CD4-positive, alpha-beta T cell (primary cell): ENCODE results near the gene MRPL51. TPM values are rescaled to one million over a fixed set of nuclear protein-coding genes. Genes with fewer than 3 reads are reported as not detected.

ENCODE experiments used
- ATAC-seq: fragments of 200-7000 bp; cut with Tn5 transposase; one replicate; pipeline ENCODE4 v1.10.0; 2022; ENCODE audit warnings: mild to moderate bottlenecking; ENCODE audit not compliant: poor library complexity
- CTCF ChIA-PET: fragments of 350-600 bp; sonication (Branson Sonifier 250); formaldehyde crosslinking; loops from one replicate; lab custom pipeline; 2021; ENCODE audit warnings: antibody characterized with exemption, inconsistent platforms; lab: Charles Lee
- POLR2A ChIA-PET: fragments of 350-600 bp; sonication (Branson Sonifier 250); formaldehyde crosslinking; loops from one replicate; lab custom pipeline; 2021; ENCODE audit warnings: antibody characterized with exemption, inconsistent platforms; lab: Charles Lee
- DNase-seq, 14 experiments: peaks; one replicate each; pipeline ENCODE4 v3.0.0-alpha.2; 2013 to 2020; ENCODE audit warnings: mixed read lengths in 2 of 14
- H3K27ac ChIP-seq, 2 donors: one replicate each; pipeline versions ENCODE4 v1.5.1 to v1.7.0; 2013; ENCODE audit warnings: low read length in 2 of 2, low read depth in 1 of 2, mild to moderate bottlenecking in 1 of 2
- H3K27me3 ChIP-seq, 2 experiments: 1 replicate in 1 of 2; 2 replicates in 1 of 2; pipeline versions ENCODE4 v1.6.1 to v1.7.0; 2013; ENCODE audit warnings: low read length in 2 of 2, control low read depth in 1 of 2, mild to moderate bottlenecking in 1 of 2, moderate library complexity in 1 of 2; ENCODE audit not compliant: insufficient read depth in 2 of 2, control insufficient read depth in 1 of 2
- H3K36me3 ChIP-seq: one replicate; pipeline ENCODE4 v1.6.1; 2013; ENCODE audit warnings: low read length, control low read depth; ENCODE audit not compliant: insufficient read depth
- H3K4me1 ChIP-seq: one replicate; pipeline ENCODE4 v1.6.1; 2013; ENCODE audit warnings: low read length, control low read depth; ENCODE audit not compliant: insufficient read depth
- H3K4me3 ChIP-seq: one replicate; pipeline ENCODE4 v1.5.1; 2013; ENCODE audit warnings: mild to moderate bottlenecking, low read length, moderate library complexity
- H3K9me3 ChIP-seq, 2 experiments: 1 replicate in 1 of 2; 2 replicates in 1 of 2; pipeline versions ENCODE4 v1.6.1 to v1.7.0; 2013; ENCODE audit warnings: low read length in 2 of 2, mild to moderate bottlenecking in 2 of 2, control low read depth in 1 of 2, moderate library complexity in 1 of 2; ENCODE audit not compliant: control insufficient read depth in 1 of 2, insufficient read depth in 1 of 2
- H3K27ac Mint-ChIP-seq: one replicate; pipeline ENCODE4 v1.8.0; 2020; ENCODE audit warnings: mixed read lengths
- H3K27me3 Mint-ChIP-seq: one replicate; pipeline ENCODE4 v1.8.0; 2021; ENCODE audit warnings: mixed read lengths
- H3K36me3 Mint-ChIP-seq: one replicate; pipeline ENCODE4 v1.8.0; 2021; ENCODE audit warnings: low read depth, mixed read lengths
- H3K4me1 Mint-ChIP-seq: one replicate; pipeline ENCODE4 v1.8.0; 2021; ENCODE audit warnings: low read depth, mixed read lengths
- H3K4me3 Mint-ChIP-seq: one replicate; pipeline ENCODE4 v1.8.0; 2020; ENCODE audit warnings: mild to moderate bottlenecking, mixed read lengths
- H3K9me3 Mint-ChIP-seq: one replicate; pipeline ENCODE4 v1.8.0; 2020; ENCODE audit warnings: mixed read lengths
- intact Hi-C, 2 experiments: fragments of 100-400 bp; cut with DNase I in 1 of 2; cut with micrococcal nuclease in 1 of 2; formaldehyde crosslinking; loops; one replicate each; pipeline versions ENCODE4 v1.15.1 to v1.9.0; 2023 to 2025; cut with DNase I, micrococcal nuclease
- total RNA-seq, 174 experiments: library from RNA in 2 of 174; stranded (reverse) in 2 of 174; gene quantifications; one replicate each; pipeline ENCODE4 v1.2.3 and lab custom pipeline; 2021 to 2026
- TF ChIP-seq, protein P1 (sequence below): fragments of 200-600 bp; IDR thresholded peaks from one replicate; pipeline ENCODE4 v1.8.0; 2022; ENCODE audit warnings: antibody characterized with exemption, mild to moderate bottlenecking

Gene MRPL51
- total RNA-seq, 2 experiments from 2014 or later: 15.1 to 16.7 TPM

DNA sequence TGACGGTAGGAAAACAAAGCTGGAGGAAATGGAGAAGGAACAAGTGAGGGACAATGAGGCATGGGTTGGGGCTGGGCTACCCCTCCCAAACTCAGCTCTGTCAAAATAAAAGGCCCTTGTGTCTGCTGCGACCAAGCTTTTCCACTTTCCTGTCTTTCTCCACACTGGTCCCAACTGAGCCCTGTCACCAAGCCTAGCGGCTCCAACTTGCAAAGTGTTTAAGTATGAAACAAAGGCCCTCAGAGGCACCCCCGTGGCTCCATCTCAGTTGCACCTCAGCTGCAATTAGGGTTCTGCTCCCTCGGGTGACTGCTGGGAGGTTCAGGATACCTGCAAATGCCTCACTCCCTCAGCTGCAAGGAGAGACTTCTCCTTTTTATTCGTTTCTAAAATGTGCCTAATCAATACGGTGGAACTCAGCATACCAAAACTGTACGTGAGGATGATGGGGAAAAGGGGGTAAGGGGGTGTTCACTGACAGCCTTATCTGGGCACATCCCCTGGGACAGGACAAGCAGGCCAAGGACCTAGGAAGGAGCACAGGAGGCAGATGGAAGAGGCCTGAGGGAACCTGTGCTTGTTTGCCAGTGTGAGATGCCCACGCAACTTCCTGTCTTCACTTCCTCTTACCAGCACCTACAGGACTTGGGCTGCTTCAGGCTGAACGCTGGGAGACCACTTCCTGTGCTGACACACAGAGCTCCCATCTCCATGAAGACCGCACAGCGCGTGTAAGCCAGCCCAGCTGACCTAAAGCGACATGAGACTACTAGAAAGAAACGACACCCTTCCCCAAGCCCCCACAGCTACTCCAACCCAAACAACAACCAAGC lies 31.4 kb downstream of the MRPL51 start:
- TF ChIP-seq, protein P1, sequence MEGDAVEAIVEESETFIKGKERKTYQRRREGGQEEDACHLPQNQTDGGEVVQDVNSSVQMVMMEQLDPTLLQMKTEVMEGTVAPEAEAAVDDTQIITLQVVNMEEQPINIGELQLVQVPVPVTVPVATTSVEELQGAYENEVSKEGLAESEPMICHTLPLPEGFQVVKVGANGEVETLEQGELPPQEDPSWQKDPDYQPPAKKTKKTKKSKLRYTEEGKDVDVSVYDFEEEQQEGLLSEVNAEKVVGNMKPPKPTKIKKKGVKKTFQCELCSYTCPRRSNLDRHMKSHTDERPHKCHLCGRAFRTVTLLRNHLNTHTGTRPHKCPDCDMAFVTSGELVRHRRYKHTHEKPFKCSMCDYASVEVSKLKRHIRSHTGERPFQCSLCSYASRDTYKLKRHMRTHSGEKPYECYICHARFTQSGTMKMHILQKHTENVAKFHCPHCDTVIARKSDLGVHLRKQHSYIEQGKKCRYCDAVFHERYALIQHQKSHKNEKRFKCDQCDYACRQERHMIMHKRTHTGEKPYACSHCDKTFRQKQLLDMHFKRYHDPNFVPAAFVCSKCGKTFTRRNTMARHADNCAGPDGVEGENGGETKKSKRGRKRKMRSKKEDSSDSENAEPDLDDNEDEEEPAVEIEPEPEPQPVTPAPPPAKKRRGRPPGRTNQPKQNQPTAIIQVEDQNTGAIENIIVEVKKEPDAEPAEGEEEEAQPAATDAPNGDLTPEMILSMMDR: no peak
- peak overlapping the region; percentile 92 for H3K27ac Mint-ChIP-seq
- CTCF ChIA-PET: interaction anchor here (0.9 to 3.6 kb wide), 9 partner anchors 8 to 138 kb away, joined by 3 to 27 read pairs (median 6); partner anchors contain the start of genes GAPDH and VAMP1
- no peaks in the 10 kb centered on the region for H3K9me3 ChIP-seq
- H3K4me3 ChIP-seq: peak overlapping the region; percentile 35
- H3K27me3 ChIP-seq: no peaks in the 10 kb centered on the region
- H3K36me3 Mint-ChIP-seq: peaks cover 90% of the 10 kb centered on the region
- peak; percentile 59 to 96 (median 78) for DNase-seq
- peaks cover 85% of the 10 kb centered on the region for H3K4me1 Mint-ChIP-seq
- peaks cover 82% of the 10 kb centered on the region for H3K36me3 ChIP-seq
- POLR2A ChIA-PET: interaction anchor here (0.6 to 16.2 kb wide), 26 partner anchors 9 to 228 kb away, joined by 3 to 225 read pairs (median 5); partner anchors contain the start of genes CD27, GAPDH, MRPL51 and NOP2
- no peaks in the 10 kb centered on the region for H3K27me3 Mint-ChIP-seq
- H3K4me1 ChIP-seq: peaks cover 91% of the 10 kb centered on the region
- intact Hi-C loops: loop anchor here in 1 of 2 experiments (1.0 to 2.0 kb wide), 3 partner anchors 9 to 31 kb away; partner anchors contain the start of genes CD27, MRPL51 and TAPBPL
- ATAC-seq: peak; percentile 82
- peak overlapping the region; percentile 79 for H3K4me3 Mint-ChIP-seq
- peak overlapping the region; percentile 94 to 97 for H3K27ac ChIP-seq
- no peaks in the 10 kb centered on the region for H3K9me3 Mint-ChIP-seq

DNA sequence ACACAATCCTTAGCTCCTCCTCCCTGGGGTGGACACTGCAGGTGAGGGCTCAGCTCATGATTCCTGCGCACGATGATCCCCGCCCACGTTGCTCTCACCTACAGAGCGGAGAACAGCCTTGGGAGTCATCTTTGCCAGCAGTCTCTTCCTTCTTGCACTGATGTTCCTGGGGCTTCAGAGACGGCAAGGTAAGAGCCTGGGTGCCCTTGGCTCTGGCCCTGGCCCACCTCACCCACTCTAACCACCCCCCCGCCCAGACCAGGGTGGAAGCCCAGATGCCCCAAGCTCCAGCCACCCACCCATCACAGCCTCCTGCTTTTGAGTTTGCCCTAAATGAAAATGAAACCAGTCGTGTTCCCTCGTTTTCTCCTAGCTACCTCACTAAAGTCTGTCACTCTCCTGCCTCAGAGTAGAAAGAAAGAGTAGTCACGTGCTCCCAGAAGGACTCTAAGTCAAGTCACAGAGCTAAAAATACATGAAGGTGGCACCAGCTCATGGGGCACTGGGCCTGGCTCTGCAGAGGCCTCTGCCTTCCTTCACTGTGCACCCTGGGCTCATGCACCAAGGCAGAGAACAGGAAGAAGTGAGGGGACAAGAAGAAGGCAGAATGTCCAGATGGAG lies 32.2 kb downstream of the MRPL51 start:
- no peaks in the 10 kb centered on the region for H3K9me3 ChIP-seq
- peaks cover 83% of the 10 kb centered on the region for H3K4me1 ChIP-seq
- peaks cover 82% of the 10 kb centered on the region for H3K4me1 Mint-ChIP-seq
- ATAC-seq (peak; percentile 11), DNase-seq (peak in 5 of 14 experiments; percentile 10 to 78 (median 64))
- H3K36me3 ChIP-seq: peaks cover 79% of the 10 kb centered on the region
- H3K36me3 Mint-ChIP-seq: peaks cover 91% of the 10 kb centered on the region
- no peaks in the 10 kb centered on the region for H3K9me3 Mint-ChIP-seq
- no peaks in the 10 kb centered on the region for H3K27me3 ChIP-seq
- CTCF ChIA-PET: interaction anchor here (0.9 to 3.6 kb wide), 9 partner anchors 9 to 137 kb away, joined by 3 to 27 read pairs (median 6); partner anchors contain the start of genes GAPDH and VAMP1
- TF ChIP-seq, protein P1: no peak
- intact Hi-C loops: no loop called here
- no peaks in the 10 kb centered on the region for H3K27me3 Mint-ChIP-seq
- H3K27ac Mint-ChIP-seq: peak overlapping the region; percentile 92
- H3K4me3 Mint-ChIP-seq: peak overlapping the region; percentile 74
- peak overlapping the region; percentile 94 to 97 for H3K27ac ChIP-seq
- POLR2A ChIA-PET: interaction anchor here (0.6 to 16.2 kb wide), 26 partner anchors 9 to 229 kb away, joined by 3 to 225 read pairs (median 5); partner anchors contain the start of genes CD27, GAPDH, MRPL51 and NOP2
- peak overlapping the region; percentile 35 for H3K4me3 ChIP-seq

DNA sequence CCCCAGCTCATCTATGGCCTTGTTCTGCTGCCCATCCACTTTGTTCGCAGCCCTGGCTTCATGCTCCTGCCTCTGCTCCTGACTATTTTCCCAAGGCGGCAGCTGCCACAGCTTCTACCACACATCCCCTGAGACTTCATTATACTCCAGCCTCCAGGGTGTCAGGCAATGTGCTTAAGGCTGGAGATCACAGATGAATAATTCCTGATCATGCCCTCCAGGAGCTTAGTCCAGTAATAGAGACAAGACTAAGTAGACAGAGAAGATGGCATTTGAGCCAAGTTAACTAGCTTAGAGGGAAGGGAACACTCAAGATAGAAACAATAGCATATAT lies 34.1 kb downstream of the MRPL51 start:
- peaks cover 80% of the 10 kb centered on the region for H3K4me1 Mint-ChIP-seq
- H3K4me3 Mint-ChIP-seq: peak overlapping the region; percentile 44
- ChIA-PET CTCF (interaction anchor here (1.2 to 1.7 kb wide), 3 partner anchors 14 to 35 kb away, joined by 3 to 7 read pairs (median 6); partner anchors contain the start of gene CD27), POLR2A (interaction anchor here (3.6 to 16.2 kb wide), 3 partner anchors 11 to 34 kb away, joined by 28 to 203 read pairs (median 29); partner anchors contain the start of genes CD27, MRPL51 and VAMP1)
- no peak overlapping the region for H3K4me3 ChIP-seq
- peaks cover 79% of the 10 kb centered on the region for H3K36me3 ChIP-seq
- peaks cover 91% of the 10 kb centered on the region for H3K36me3 Mint-ChIP-seq
- intact Hi-C loops: no loop called here
- H3K27me3 Mint-ChIP-seq: no peaks in the 10 kb centered on the region
- no peaks in the 10 kb centered on the region for H3K27me3 ChIP-seq
- H3K9me3 ChIP-seq: no peaks in the 10 kb centered on the region
- no peaks in the 10 kb centered on the region for H3K9me3 Mint-ChIP-seq
- no peak for ATAC-seq
- peaks cover 74% of the 10 kb centered on the region for H3K4me1 ChIP-seq
- TF ChIP-seq, protein P1: no peak
- H3K27ac ChIP-seq: peak overlapping the region; percentile 5 to 40
- no peak for DNase-seq
- peak overlapping the region; percentile 92 for H3K27ac Mint-ChIP-seq
